GM23248 (cell line): ENCODE results near the gene NEDD9. TPM values are rescaled to one million over a fixed set of nuclear protein-coding genes. Genes with fewer than 3 reads are reported as not detected.

Experiments used
- DNase-seq: peaks from one replicate; pipeline ENCODE4 v3.0.0-alpha.2; 2015
- H2AFZ ChIP-seq: fragments of 200-600 bp; sonication (generic); 2 replicates; pipeline ENCODE4 v1.6.1; 2016; ENCODE audit warnings: antibody characterized with exemption
- H3F3A ChIP-seq: fragments of 200-600 bp; sonication (generic); 2 replicates; pipeline ENCODE4 v1.6.1; 2016; ENCODE audit warnings: mild to moderate bottlenecking, antibody characterized with exemption, mixed run types; ENCODE audit not compliant: insufficient read depth
- H3K27ac ChIP-seq: fragments of 200-600 bp; sonication (generic); 2 replicates; pipeline ENCODE4 v1.5.1; 2016; ENCODE audit warnings: mild to moderate bottlenecking
- H3K27me3 ChIP-seq: fragments of 200-600 bp; sonication (generic); replicated peaks from 2 replicates; pipeline ENCODE4 v1.6.1; 2016; ENCODE audit warnings: mild to moderate bottlenecking; ENCODE audit not compliant: insufficient read depth
- H3K36me3 ChIP-seq: fragments of 200-600 bp; sonication (generic); 2 replicates; pipeline ENCODE4 v1.6.1; 2016; ENCODE audit warnings: low read depth, mild to moderate bottlenecking
- H3K4me1 ChIP-seq: fragments of 200-600 bp; sonication (generic); 2 replicates; pipeline ENCODE4 v1.6.1; 2016; ENCODE audit warnings: mild to moderate bottlenecking; ENCODE audit not compliant: insufficient read depth
- H3K4me2 ChIP-seq: fragments of 200-600 bp; sonication (generic); one replicate; pipeline ENCODE4 v1.6.1; 2016; ENCODE audit warnings: mild to moderate bottlenecking; ENCODE audit not compliant: unreplicated experiment
- H3K4me3 ChIP-seq: fragments of 200-600 bp; sonication (generic); 2 replicates; pipeline ENCODE4 v1.5.1; 2016; ENCODE audit warnings: mild to moderate bottlenecking
- H3K79me2 ChIP-seq: fragments of 200-600 bp; sonication (generic); 2 replicates; pipeline ENCODE4 v1.6.1; 2016; ENCODE audit warnings: mild to moderate bottlenecking; ENCODE audit not compliant: insufficient read depth
- H3K9ac ChIP-seq: fragments of 200-600 bp; sonication (generic); 2 replicates; pipeline ENCODE4 v1.6.1; 2016; ENCODE audit warnings: mild to moderate bottlenecking
- H3K9me2 ChIP-seq: fragments of 200-600 bp; sonication (generic); 2 replicates; pipeline ENCODE4 v1.6.1; 2016; ENCODE audit warnings: mixed run types, mild to moderate bottlenecking, moderate library complexity; ENCODE audit not compliant: insufficient read depth
- H3K9me3 ChIP-seq: fragments of 200-600 bp; sonication (generic); one replicate; pipeline ENCODE4 v1.6.1; 2017; ENCODE audit warnings: low read depth
- H4K20me1 ChIP-seq: fragments of 200-600 bp; sonication (generic); 2 replicates; pipeline ENCODE4 v1.6.0; 2016; ENCODE audit not compliant: insufficient read depth
- EZH2 ChIP-seq: fragments of 200-600 bp; sonication (generic); IDR thresholded peaks from 2 replicates; pipeline ENCODE4 v1.6.1; 2018; ENCODE audit warnings: antibody characterized with exemption, mild to moderate bottlenecking; ENCODE audit not compliant: insufficient read depth, poor library complexity, severe bottlenecking
- EZH2phosphoT487 ChIP-seq: fragments of 200-600 bp; sonication (generic); IDR thresholded peaks from 2 replicates; pipeline ENCODE4 v1.6.1; 2018; ENCODE audit warnings: antibody characterized with exemption, moderate library complexity, mild to moderate bottlenecking, low read depth; ENCODE audit not compliant: insufficient read depth
- WGBS, 2 experiments: methylation state at CpG; one replicate each; pipeline ENCODE4 v1.1.6; 2015 to 2017; ENCODE audit warnings: low lambda C conversion rate in 2 of 2, low coverage in 1 of 2; ENCODE audit errors: missing lambda C conversion rate in 2 of 2; 5-methylcytosine and 5-hydroxymethylcytosine counted together
- in situ Hi-C: fragments of 300-500 bp; cut with MboI; formaldehyde crosslinking; loops from 2 replicates; pipeline ENCODE4 v1.15.0; 2020
- polyA plus RNA-seq: library from polyadenylated mRNA; unstranded; fragments of >200 nt; fragmentation: Nextera tagmentation; extraction: Ambion mirVana; gene quantifications from 2 replicates; pipeline ENCODE4 v1.2.1, GENCODE V29; 2016
- total RNA-seq: library from RNA; depleted of rRNA; stranded (reverse); fragments of >200 nt; shearing (Covaris generic); gene quantifications from 2 replicates; pipeline ENCODE4 v1.2.3, GENCODE V29; 2014

The NEDD9 gene
- total and polyA plus RNA-seq, 2 experiments from 2014 or later: 3.0 to 4.2 TPM

GRCh38 chr6:11278207-11278559, 45.7 kb upstream of the NEDD9 start:
- H4K20me1 ChIP-seq: no peaks in the 10 kb centered on the region
- H2AFZ ChIP-seq: no peak overlapping the region
- no peaks in the 10 kb centered on the region for H3K9me2 ChIP-seq
- 97 to 98% methylated on average over 6 of the region's 6 CpGs for WGBS, 2 experiments
- in situ Hi-C loops: no loop called here
- H3K27ac ChIP-seq: no peak overlapping the region
- no peak overlapping the region for H3K4me2 ChIP-seq
- no peak for DNase-seq
- TF ChIP-seq EZH2 (no peak), EZH2phosphoT487 (no peak)
- no peaks in the 10 kb centered on the region for H3K27me3 ChIP-seq
- no peak overlapping the region for H3K9ac ChIP-seq
- 0 out of 2 replicates have a peak, but pooled peaks cover 6% of the 10 kb centered on the region for H3F3A ChIP-seq
- no peaks in the 10 kb centered on the region for H3K79me2 ChIP-seq
- no peaks in the 10 kb centered on the region for H3K9me3 ChIP-seq
- H3K4me1 ChIP-seq: peaks cover 22% of the 10 kb centered on the region
- no peaks in the 10 kb centered on the region for H3K36me3 ChIP-seq
- H3K4me3 ChIP-seq: no peak overlapping the region

GRCh38 chr6:11277275-11278206, 45.1 kb upstream of the NEDD9 start:
- Histone ChIP-seq H3F3A (0 out of 2 replicates have a peak, but pooled peaks cover 6% of the 10 kb centered on the region), H2AFZ (peak overlapping the region; percentile 33; the same call in 1 of the 2 replicates), H3K27me3 (no peaks in the 10 kb centered on the region), H3K4me2 (peak overlapping the region; percentile 32), H4K20me1 (no peaks in the 10 kb centered on the region), H3K4me1 (peaks cover 22% of the 10 kb centered on the region), H3K36me3 (no peaks in the 10 kb centered on the region), H3K9ac (no peak overlapping the region), H3K27ac (peak overlapping the region; percentile 8; the same call in 1 of the 2 replicates), H3K79me2 (no peaks in the 10 kb centered on the region), H3K9me2 (no peaks in the 10 kb centered on the region), H3K9me3 (no peaks in the 10 kb centered on the region), H3K4me3 (no peak overlapping the region)
- peak; percentile 54 for DNase-seq
- in situ Hi-C loops: no loop called here
- no peak for TF ChIP-seq EZH2
- TF ChIP-seq EZH2phosphoT487: no peak
- 86 to 87% methylated on average over 14 of the region's 14 CpGs for WGBS, 2 experiments

- in situ Hi-C loops: no loop called here
- Histone ChIP-seq H3K27me3 (no peaks in the 10 kb centered on the region), H3K4me3 (no peak overlapping the region), H3K9me2 (no peaks in the 10 kb centered on the region), H3K79me2 (no peaks in the 10 kb centered on the region), H3K36me3 (no peaks in the 10 kb centered on the region), H3K9me3 (no peaks in the 10 kb centered on the region), H3K27ac (peak overlapping the region; percentile 8; the same call in 1 of the 2 replicates), H3K9ac (no peak overlapping the region), H3K4me1 (peaks cover 22% of the 10 kb centered on the region), H3K4me2 (peak overlapping the region; percentile 32), H2AFZ (peak overlapping the region; percentile 33; the same call in 1 of the 2 replicates), H4K20me1 (no peaks in the 10 kb centered on the region), H3F3A (0 out of 2 replicates have a peak, but pooled peaks cover 6% of the 10 kb centered on the region)
- 96 to 100% methylated on average over 4 of the region's 4 CpGs for WGBS, 2 experiments
- TF ChIP-seq EZH2phosphoT487 (no peak), EZH2 (no peak)
- peak; percentile 11 for DNase-seq
Observed at GRCh38 chr6:11276911-11277274, 44.4 kb upstream of the NEDD9 start.

GRCh38 chr6:11276228-11276627, 43.8 kb upstream of the NEDD9 start:
- Histone ChIP-seq H3K9ac (no peak overlapping the region), H3K36me3 (no peaks in the 10 kb centered on the region), H4K20me1 (no peaks in the 10 kb centered on the region), H2AFZ (no peak overlapping the region), H3K27ac (no peak overlapping the region), H3K4me1 (peaks cover 22% of the 10 kb centered on the region), H3K4me3 (no peak overlapping the region), H3K9me2 (no peaks in the 10 kb centered on the region), H3K27me3 (no peaks in the 10 kb centered on the region), H3K79me2 (no peaks in the 10 kb centered on the region), H3F3A (0 out of 2 replicates have a peak, but pooled peaks cover 6% of the 10 kb centered on the region), H3K4me2 (no peak overlapping the region), H3K9me3 (no peaks in the 10 kb centered on the region)
- WGBS, 2 experiments: 97% methylated on average over 8 of the region's 8 CpGs
- DNase-seq: no peak
- TF ChIP-seq EZH2phosphoT487 (no peak), EZH2 (no peak)
- in situ Hi-C loops: no loop called here
